ENCODE measurements around the gene PREX1. TPM values are rescaled to one million over a fixed set of nuclear protein-coding genes. Genes with fewer than 3 reads are reported as not detected.
"Not testable (repeated sequence)": the region's sequence is repeated elsewhere in the genome, so short reads cannot be mapped to it uniquely, and the experiment has no call there.

Gene PREX1
- total RNA-seq, 1 donor from 2014 or later: 80.3 TPM

DNA sequence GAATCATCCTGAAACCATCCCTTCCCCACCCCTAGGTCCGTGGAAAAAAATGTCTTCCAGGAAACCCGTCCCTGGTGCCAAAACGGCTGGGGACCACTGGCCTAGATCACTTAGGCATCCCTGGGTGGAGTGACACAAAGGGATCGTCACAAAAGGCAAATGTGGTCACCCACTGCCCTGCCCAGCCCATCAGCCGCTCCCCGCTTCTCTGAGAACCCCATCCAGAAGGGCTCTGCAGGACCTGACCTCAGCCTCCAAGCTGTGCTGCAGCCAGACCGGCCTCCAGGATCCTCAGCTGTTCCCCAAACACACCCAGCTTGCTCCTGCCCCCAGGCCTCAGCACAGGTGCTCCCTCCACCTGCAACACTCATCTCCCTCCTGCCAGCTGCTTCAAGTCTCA, 61.6 kb downstream of the PREX1 start:
- no peak for DNase-seq (ENCODE audit: low spot score)
- Mint-ChIP-seq H3K36me3 (ENCODE audit: low read depth) (peaks cover 30% of the 10 kb centered on the region), H3K4me3 (ENCODE audit: low read depth) (no peak overlapping the region), H3K9me3 (peaks cover 7% of the 10 kb centered on the region), H3K27me3 (ENCODE audit: low read depth) (no peaks in the 10 kb centered on the region), H3K4me1 (ENCODE audit: low read depth) (peaks cover 68% of the 10 kb centered on the region), H3K27ac (peak overlapping the region; percentile 82)
- intact Hi-C loops (cut with micrococcal nuclease): loop anchor here (10.0 kb wide), 1 partner anchor 829 kb away; no protein-coding TSS in a partner anchor

DNA sequence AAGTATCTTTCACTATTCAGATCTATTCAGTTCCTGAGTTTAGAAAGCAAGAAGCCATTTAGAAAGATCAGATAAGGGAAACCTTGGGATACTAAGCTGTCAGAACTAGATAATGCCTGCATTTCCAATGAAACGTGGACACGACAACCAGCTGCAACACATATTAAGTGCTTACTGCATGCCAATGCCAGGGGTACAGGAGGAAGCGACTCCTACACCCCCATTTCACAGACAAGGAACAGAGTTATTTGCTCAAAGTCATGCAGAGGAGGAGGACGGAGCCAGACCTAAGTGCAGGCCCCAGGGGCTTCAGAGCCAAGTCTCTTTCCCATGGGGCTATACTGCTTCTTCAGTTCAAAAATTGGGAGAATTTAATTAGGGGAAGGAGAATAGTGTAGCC, 62.4 kb downstream of the PREX1 start:
- peaks cover 35% of the 10 kb centered on the region for H3K36me3 Mint-ChIP-seq (ENCODE audit: low read depth)
- no peak overlapping the region for H3K4me3 Mint-ChIP-seq (ENCODE audit: low read depth)
- peaks cover 74% of the 10 kb centered on the region for H3K4me1 Mint-ChIP-seq (ENCODE audit: low read depth)
- H3K9me3 Mint-ChIP-seq: peaks cover 7% of the 10 kb centered on the region
- intact Hi-C loops (cut with micrococcal nuclease): loop anchor here (10.0 kb wide), 1 partner anchor 829 kb away; no protein-coding TSS in a partner anchor
- DNase-seq (ENCODE audit: low spot score): no peak
- no peaks in the 10 kb centered on the region for H3K27me3 Mint-ChIP-seq (ENCODE audit: low read depth)
- H3K27ac Mint-ChIP-seq: peak overlapping the region; percentile 68

DNA sequence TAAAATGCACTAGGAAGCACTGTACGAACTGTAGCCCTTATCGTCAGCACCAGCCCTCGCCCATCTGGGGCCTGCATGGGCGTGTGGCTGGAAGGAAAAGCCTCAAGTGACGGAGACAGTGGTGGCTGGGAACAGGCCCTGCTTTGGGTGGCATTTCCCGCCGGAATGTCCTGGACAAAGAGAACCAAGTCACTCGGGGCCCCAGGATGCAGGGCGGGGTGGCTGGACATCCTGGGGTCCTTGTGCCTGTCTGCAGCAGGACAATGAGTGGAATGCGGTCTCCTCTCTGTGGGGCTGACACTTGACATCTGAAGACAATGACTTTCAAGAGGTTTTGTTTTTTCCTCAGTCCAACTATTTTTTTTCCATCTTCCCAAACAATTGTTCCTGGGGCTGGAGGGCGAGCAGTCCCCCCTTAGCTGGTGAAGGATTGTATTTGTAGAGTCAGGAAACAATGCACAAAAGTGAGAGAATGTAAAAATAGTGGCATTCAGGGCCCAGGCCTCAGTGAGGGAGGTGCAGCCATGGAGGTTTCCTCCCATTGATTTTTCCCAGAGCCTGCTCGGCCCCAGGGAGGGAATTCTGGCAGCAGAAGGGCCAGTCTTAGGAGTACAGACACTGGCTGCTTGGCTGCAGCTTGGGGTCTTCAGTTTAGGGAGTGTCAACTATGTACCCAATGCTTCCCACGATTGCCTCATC, 64.4 kb downstream of the PREX1 start:
- intact Hi-C loops (cut with micrococcal nuclease): loop anchor here (10.0 kb wide), 1 partner anchor 831 kb away; no protein-coding TSS in a partner anchor
- Mint-ChIP-seq H3K27me3 (ENCODE audit: low read depth) (no peaks in the 10 kb centered on the region), H3K36me3 (ENCODE audit: low read depth) (peaks cover 49% of the 10 kb centered on the region), H3K9me3 (peaks cover 7% of the 10 kb centered on the region), H3K27ac (no peak overlapping the region), H3K4me1 (ENCODE audit: low read depth) (peaks cover 73% of the 10 kb centered on the region), H3K4me3 (ENCODE audit: low read depth) (no peak overlapping the region)
- no peak for DNase-seq (ENCODE audit: low spot score)

DNA sequence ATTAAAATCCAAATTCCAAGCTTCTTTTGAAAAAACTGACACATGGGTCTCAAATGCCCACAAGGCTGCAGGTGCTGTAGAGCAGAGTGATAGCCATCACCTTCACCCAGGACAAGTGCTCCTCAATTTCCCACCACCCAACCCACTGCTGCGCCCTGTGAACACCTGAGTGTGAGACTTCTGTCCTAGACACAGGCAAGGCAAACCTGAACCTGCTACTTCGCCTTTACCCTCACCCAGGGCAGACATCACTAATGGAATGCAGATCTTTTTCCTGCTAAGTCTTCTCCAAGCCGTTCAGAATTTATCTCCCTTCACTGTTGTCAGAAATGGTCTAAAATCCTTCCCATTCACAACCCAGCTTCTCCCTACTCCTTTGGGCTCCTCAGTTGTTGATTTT, 65.9 kb downstream of the PREX1 start:
- Mint-ChIP-seq H3K4me3 (ENCODE audit: low read depth) (no peak overlapping the region), H3K9me3 (peaks cover 10% of the 10 kb centered on the region), H3K36me3 (ENCODE audit: low read depth) (peaks cover 54% of the 10 kb centered on the region)

DNA sequence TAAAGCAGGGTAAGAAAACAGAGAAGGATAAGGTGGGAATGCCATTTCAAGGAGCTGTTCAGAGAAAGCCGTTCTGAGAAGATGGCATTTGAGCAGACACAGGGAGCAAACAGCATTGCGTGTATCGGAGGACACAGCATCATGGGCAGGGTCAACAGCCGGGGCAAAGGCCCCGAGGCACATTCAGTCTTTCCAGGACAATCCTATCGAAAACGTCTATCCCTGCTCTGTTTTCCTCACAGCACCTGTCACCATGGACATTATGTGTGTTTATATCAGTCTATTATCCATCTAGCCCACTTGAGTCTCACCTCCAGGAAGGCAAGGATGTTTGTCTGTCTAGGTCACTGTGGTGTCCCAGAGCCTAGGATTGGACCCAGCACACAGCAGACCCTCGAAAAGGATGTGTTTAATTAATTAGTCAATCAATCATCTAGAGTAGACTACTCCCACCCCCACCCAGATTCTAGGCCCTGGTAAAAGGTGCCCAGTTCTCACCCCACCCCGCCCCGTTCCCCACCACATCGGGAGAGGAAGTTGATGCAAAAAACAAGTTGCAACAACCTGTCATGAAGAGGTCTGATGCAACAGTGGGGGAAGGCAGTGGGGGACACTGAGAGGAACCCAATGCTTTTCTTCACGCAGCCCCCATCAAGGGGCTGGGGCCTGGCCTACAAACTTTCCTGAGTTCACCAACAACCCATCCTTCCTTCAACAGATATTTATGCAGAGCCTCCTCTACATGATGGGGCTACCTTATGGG, 66.6 kb downstream of the PREX1 start:
- peaks cover 57% of the 10 kb centered on the region for H3K36me3 Mint-ChIP-seq (ENCODE audit: low read depth)
- H3K27me3 Mint-ChIP-seq (ENCODE audit: low read depth): no peaks in the 10 kb centered on the region
- H3K4me3 Mint-ChIP-seq (ENCODE audit: low read depth): peak overlapping the region; percentile 51
- peaks cover 68% of the 10 kb centered on the region for H3K4me1 Mint-ChIP-seq (ENCODE audit: low read depth)
- peaks cover 14% of the 10 kb centered on the region for H3K9me3 Mint-ChIP-seq
- H3K27ac Mint-ChIP-seq: peak overlapping the region; percentile 96
- DNase-seq (ENCODE audit: low spot score): no peak
- intact Hi-C loops (cut with micrococcal nuclease): loop anchor here (10.0 kb wide), 1 partner anchor 834 kb away; no protein-coding TSS in a partner anchor

More for the DNA sequence above, 65.9 kb downstream of the PREX1 start:
- Mint-ChIP-seq H3K27ac (peak overlapping the region; percentile 96), H3K4me1 (ENCODE audit: low read depth) (peaks cover 71% of the 10 kb centered on the region), H3K27me3 (ENCODE audit: low read depth) (no peaks in the 10 kb centered on the region)
- DNase-seq (ENCODE audit: low spot score): no peak
- intact Hi-C loops (cut with micrococcal nuclease): loop anchor here (10.0 kb wide), 1 partner anchor 833 kb away; no protein-coding TSS in a partner anchor

DNA sequence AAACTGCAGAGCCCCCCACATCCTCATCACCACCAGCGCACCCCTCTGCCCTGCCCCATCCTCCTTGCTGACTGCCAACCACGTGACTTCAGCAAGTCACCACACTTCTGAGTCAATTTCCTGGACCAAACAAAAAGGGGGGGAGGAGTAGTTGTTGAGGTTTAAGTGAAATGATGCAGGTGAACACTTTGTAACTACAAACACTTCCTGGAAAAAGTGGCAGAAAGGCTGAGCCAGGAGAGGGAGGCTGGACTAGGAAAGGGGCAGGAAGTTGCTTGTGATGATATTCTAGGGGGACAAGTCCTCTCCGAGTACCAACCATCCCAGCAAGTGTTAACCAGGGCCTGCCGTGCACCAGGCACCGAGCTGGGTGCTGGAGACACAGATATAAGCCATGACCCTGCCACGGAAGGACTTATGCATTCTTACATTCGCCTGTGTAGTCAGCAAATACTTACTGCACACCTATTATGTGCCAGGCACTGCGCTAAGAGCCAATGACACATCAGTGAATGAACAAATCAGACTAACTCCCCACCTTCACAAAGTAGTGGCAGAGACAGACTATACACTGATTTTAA, 67.3 kb downstream of the PREX1 start:
- Mint-ChIP-seq H3K36me3 (ENCODE audit: low read depth) (peaks cover 62% of the 10 kb centered on the region), H3K27ac (peak overlapping the region; percentile 96), H3K4me1 (ENCODE audit: low read depth) (peaks cover 64% of the 10 kb centered on the region), H3K4me3 (ENCODE audit: low read depth) (peak overlapping the region; percentile 64), H3K9me3 (peaks cover 14% of the 10 kb centered on the region), H3K27me3 (ENCODE audit: low read depth) (no peaks in the 10 kb centered on the region)
- intact Hi-C loops (cut with micrococcal nuclease): loop anchor here (1.0 to 10.0 kb wide), 2 partner anchors 9 to 834 kb away; no protein-coding TSS in a partner anchor
- DNase-seq (ENCODE audit: low spot score): peak; percentile 71

DNA sequence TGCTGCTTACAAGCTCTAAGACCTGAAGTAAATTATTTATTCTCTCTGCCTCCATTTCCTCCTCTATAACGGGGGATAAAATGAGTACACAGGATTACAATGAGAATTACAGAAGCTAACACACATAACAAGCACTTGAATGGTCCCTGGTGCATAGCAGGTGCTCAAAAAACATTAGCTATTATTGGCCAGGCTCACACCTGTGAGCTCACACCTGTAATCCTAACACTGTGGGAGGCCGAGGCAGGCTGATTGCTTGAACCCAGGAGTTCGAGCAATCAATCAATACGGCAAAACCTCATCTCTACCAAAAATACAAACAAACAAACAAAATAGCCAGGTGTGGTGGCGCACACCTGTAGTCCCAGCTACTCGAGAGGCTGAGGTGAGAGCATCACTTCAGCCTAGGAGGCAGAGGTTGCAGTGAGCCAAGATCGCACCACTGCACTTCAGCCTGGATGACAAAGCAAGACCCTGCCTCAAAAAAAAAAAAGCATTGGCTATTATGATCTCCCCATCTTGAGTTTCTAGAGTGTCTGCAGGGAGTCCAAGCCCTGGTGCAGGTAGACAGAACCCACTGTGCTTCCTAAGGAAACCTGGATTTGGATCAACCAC, 68.1 kb downstream of the PREX1 start:
- Mint-ChIP-seq H3K4me3 (ENCODE audit: low read depth) (no peak overlapping the region), H3K36me3 (ENCODE audit: low read depth) (peaks cover 62% of the 10 kb centered on the region), H3K27ac (peak overlapping the region; percentile 96), H3K27me3 (ENCODE audit: low read depth) (no peaks in the 10 kb centered on the region), H3K9me3 (peaks cover 20% of the 10 kb centered on the region), H3K4me1 (ENCODE audit: low read depth) (peaks cover 57% of the 10 kb centered on the region)
- intact Hi-C loops (cut with micrococcal nuclease): loop anchor here (1.0 to 10.0 kb wide), 2 partner anchors 10 to 835 kb away; no protein-coding TSS in a partner anchor
- no peak for DNase-seq (ENCODE audit: low spot score)

DNA sequence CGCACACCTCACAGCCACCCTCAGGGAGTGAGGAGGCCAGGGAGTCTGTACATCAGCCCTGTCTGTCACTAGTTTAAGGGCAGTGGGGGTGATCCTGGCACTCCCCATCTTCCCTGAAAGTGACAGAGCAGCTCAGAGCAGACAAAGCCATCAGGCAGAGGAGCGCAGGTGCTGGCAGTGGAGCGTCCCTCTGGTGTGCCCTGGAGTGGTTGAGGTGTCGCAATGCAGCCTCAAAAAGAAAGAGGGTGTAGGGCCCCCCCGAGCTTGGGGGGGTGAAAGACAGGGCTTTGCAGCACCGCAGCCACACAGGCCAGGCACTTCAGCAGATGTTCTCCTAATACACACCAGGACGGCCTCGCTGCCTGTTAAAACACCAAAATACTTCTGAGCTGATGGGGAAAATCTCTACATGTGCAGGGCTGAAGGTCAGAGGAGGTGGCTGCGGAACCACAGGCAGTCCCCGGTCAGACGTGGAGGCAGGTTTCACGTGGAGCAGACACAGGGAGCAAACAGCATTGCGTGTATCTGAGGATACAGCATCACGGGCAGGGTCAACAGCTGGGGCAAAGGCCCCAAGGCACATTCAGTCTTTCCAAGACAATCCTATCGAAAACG, 69.5 kb downstream of the PREX1 start:
- peaks cover 20% of the 10 kb centered on the region for H3K9me3 Mint-ChIP-seq
- H3K4me3 Mint-ChIP-seq (ENCODE audit: low read depth): no peak overlapping the region
- peaks cover 74% of the 10 kb centered on the region for H3K36me3 Mint-ChIP-seq (ENCODE audit: low read depth)
- no peaks in the 10 kb centered on the region for H3K27me3 Mint-ChIP-seq (ENCODE audit: low read depth)
- H3K4me1 Mint-ChIP-seq (ENCODE audit: low read depth): peaks cover 61% of the 10 kb centered on the region
- DNase-seq (ENCODE audit: low spot score): no peak
- H3K27ac Mint-ChIP-seq: peak overlapping the region; percentile 29
- intact Hi-C loops (cut with micrococcal nuclease): no loop called here

DNA sequence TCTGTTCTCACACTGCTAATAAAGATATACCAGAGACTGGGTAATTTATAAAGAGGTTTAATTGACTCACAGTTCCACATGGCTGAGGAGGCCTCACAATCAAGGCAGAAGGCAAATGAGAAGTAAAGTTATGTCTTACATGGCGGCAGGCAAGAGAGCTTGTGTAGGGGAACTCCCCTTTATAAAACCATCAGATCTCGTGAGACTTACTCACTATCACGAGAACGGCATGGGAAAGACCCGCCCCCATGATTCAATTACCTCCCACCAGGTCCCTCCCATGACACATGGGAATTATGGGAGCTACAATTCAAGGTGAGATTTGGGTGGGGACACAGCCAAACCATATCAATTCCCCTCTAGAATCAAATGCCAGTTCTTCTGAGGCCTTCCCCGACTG, 71.0 kb downstream of the PREX1 start:
- peaks cover 13% of the 10 kb centered on the region for H3K9me3 Mint-ChIP-seq
- peaks cover 75% of the 10 kb centered on the region for H3K36me3 Mint-ChIP-seq (ENCODE audit: low read depth)
- H3K4me3 Mint-ChIP-seq (ENCODE audit: low read depth); intact Hi-C loops (cut with micrococcal nuclease); DNase-seq (ENCODE audit: low spot score); H3K27me3 Mint-ChIP-seq (ENCODE audit: low read depth): not testable (repeated sequence)
- peaks cover 63% of the 10 kb centered on the region for H3K4me1 Mint-ChIP-seq (ENCODE audit: low read depth)
- H3K27ac Mint-ChIP-seq: peak overlapping the region; percentile 56

DNA sequence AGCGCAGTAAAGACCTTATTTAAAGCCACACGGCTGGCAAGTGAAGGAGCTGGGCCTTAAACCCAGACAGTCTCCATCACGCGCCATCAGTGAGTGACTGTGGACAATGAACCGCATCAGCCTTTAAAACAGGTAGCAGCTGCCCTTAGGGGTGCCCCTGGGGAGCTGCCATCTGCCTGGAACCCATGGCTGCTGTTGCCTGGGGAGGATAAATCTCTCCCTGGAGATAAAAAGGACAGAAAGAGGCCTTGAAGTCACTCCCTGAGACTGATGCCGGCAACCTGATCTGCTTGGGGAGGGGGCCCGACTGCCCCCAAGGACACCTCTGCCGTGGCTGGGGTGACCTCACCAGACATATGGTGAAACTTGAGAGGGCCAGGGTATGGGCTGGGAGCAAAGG, 73.5 kb downstream of the PREX1 start:
- Mint-ChIP-seq H3K4me3 (ENCODE audit: low read depth) (no peak overlapping the region), H3K27me3 (ENCODE audit: low read depth) (no peaks in the 10 kb centered on the region), H3K4me1 (ENCODE audit: low read depth) (peaks cover 60% of the 10 kb centered on the region), H3K36me3 (ENCODE audit: low read depth) (peaks cover 71% of the 10 kb centered on the region), H3K27ac (no peak overlapping the region), H3K9me3 (peaks cover 13% of the 10 kb centered on the region)
- DNase-seq (ENCODE audit: low spot score): no peak
- intact Hi-C loops (cut with micrococcal nuclease): no loop called here

DNA sequence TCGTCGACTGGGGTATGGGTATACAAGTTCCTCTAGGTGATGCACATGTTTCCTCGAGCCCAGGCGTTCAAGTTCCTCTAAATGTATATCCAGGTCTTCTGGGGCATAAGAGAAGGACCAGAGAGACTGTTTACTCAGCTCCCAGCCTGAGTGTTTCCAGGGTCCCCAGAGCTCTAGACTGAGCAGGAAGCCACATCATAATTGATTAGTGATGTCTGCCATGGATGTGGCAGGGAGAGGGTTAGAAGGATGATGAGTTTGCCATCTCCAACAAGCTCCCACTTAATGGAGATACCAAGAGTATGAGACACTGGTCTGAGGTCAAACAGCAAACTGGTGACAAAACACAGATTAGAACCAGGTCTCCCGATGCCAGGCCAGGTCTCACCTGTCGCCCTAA, 74.8 kb downstream of the PREX1 start:
- peaks cover 62% of the 10 kb centered on the region for H3K36me3 Mint-ChIP-seq (ENCODE audit: low read depth)
- no peak overlapping the region for H3K27ac Mint-ChIP-seq
- peaks cover 13% of the 10 kb centered on the region for H3K9me3 Mint-ChIP-seq
- H3K4me1 Mint-ChIP-seq (ENCODE audit: low read depth): peaks cover 56% of the 10 kb centered on the region
- intact Hi-C loops (cut with micrococcal nuclease): no loop called here
- no peaks in the 10 kb centered on the region for H3K27me3 Mint-ChIP-seq (ENCODE audit: low read depth)
- no peak for DNase-seq (ENCODE audit: low spot score)
- H3K4me3 Mint-ChIP-seq (ENCODE audit: low read depth): no peak overlapping the region

DNA sequence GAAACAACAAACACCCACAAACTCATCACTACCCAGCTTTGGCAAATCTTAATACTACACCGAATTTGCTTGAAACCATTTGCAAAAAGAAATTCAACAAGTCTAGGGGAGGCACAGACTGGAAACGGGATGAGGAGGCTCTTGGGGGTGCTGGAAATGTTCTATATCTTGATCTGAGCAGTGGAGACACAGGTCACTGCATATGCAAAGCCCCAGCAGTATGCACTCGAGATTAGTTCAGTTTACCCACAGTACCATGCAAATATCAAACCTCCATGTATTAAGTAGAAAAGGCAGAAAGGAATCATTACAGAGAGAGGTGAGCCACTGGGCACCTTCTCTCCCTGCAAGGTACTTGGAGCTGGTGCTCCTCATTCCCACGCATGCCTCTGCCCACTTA, 75.9 kb downstream of the PREX1 start:
- peak overlapping the region; percentile 18 for H3K27ac Mint-ChIP-seq
- peaks cover 47% of the 10 kb centered on the region for H3K4me1 Mint-ChIP-seq (ENCODE audit: low read depth)
- H3K36me3 Mint-ChIP-seq (ENCODE audit: low read depth): peaks cover 51% of the 10 kb centered on the region
- intact Hi-C loops (cut with micrococcal nuclease): no loop called here
- H3K9me3 Mint-ChIP-seq: peaks cover 10% of the 10 kb centered on the region
- DNase-seq (ENCODE audit: low spot score): no peak
- H3K27me3 Mint-ChIP-seq (ENCODE audit: low read depth): no peaks in the 10 kb centered on the region
- H3K4me3 Mint-ChIP-seq (ENCODE audit: low read depth): no peak overlapping the region

All from activated T-helper 2 cell treated with anti-CD3 and anti-CD28 coated beads, Interferon-gamma antibody, Interleukin-2, Interleukin-4, amounts not matched to agents 10 μg/mL and 5 μg/mL and 100 μg/mL, durations not matched to agents 14 hours and 24 hours and 36 hours (primary cell).